ENCODE results near the gene FRK.

FRK gene

GRCh38 chr6:116060572-116061283, at the start of gene FRK:
TSS of gene FRK (minus strand) at chr6:116060891. CDS start at chr6:116060311, 580 bp downstream.
- Histone ChIP-seq H3K9ac (ENCODE audit: low read length) (peak within 1 kb of the TSS; percentile 88), H3K9me3 (ENCODE audit: control insufficient read depth, low read length) (no peaks in the 10 kb centered on the region), H3K4me1 (ENCODE audit: control insufficient read depth, insufficient read depth, low read length) (peaks cover 6% of the 10 kb centered on the region), H3K27me3 (ENCODE audit: control insufficient read depth, insufficient read depth, low read length) (no peaks in the 10 kb centered on the region), H3K4me3 (ENCODE audit: low read length) (peak within 1 kb of the TSS; percentile 48), H3K36me3 (ENCODE audit: control insufficient read depth, insufficient read depth, low read length) (no peaks in the 10 kb centered on the region)

- Histone ChIP-seq H3K4me1 (ENCODE audit: control insufficient read depth, insufficient read depth, low read length) (peaks cover 13% of the 10 kb centered on the region), H3K27me3 (ENCODE audit: control insufficient read depth, insufficient read depth, low read length) (no peaks in the 10 kb centered on the region), H3K36me3 (ENCODE audit: control insufficient read depth, insufficient read depth, low read length) (peaks cover 3% of the 10 kb centered on the region), H3K4me3 (ENCODE audit: low read length) (no peak overlapping the region), H3K9me3 (ENCODE audit: control insufficient read depth, low read length) (no peaks in the 10 kb centered on the region), H3K9ac (ENCODE audit: low read length) (no peak overlapping the region)
Observed at GRCh38 chr6:116108836-116109235, 48.1 kb upstream of the FRK start.

- H3K4me1 ChIP-seq (ENCODE audit: control insufficient read depth, insufficient read depth, low read length) = peaks cover 29% of the 10 kb centered on the region
- H3K9ac ChIP-seq (ENCODE audit: low read length) = no peak overlapping the region
- no peaks in the 10 kb centered on the region for H3K27me3 ChIP-seq (ENCODE audit: control insufficient read depth, insufficient read depth, low read length)
- no peaks in the 10 kb centered on the region for H3K36me3 ChIP-seq (ENCODE audit: control insufficient read depth, insufficient read depth, low read length)
- H3K4me3 ChIP-seq (ENCODE audit: low read length) = no peak overlapping the region
- no peaks in the 10 kb centered on the region for H3K9me3 ChIP-seq (ENCODE audit: control insufficient read depth, low read length)
Observed at GRCh38 chr6:116106146-116106545, 45.5 kb upstream of the FRK start.

- no peak overlapping the region for H3K4me3 ChIP-seq (ENCODE audit: low read length)
- H3K4me1 ChIP-seq (ENCODE audit: control insufficient read depth, insufficient read depth, low read length) = peaks cover 29% of the 10 kb centered on the region
- H3K9ac ChIP-seq (ENCODE audit: low read length) = no peak overlapping the region
Observed at GRCh38 chr6:116105247-116105646, 44.6 kb upstream of the FRK start.

GRCh38 chr6:116104636-116105035, 43.9 kb upstream of the FRK start:
- no peak overlapping the region for H3K9ac ChIP-seq (ENCODE audit: low read length)
- peaks cover 29% of the 10 kb centered on the region for H3K4me1 ChIP-seq (ENCODE audit: control insufficient read depth, insufficient read depth, low read length)
- H3K27me3 ChIP-seq (ENCODE audit: control insufficient read depth, insufficient read depth, low read length) = no peaks in the 10 kb centered on the region

More at GRCh38 chr6:116105247-116105646, 44.6 kb upstream of the FRK start:
- no peaks in the 10 kb centered on the region for H3K27me3 ChIP-seq (ENCODE audit: control insufficient read depth, insufficient read depth, low read length)
- no peaks in the 10 kb centered on the region for H3K9me3 ChIP-seq (ENCODE audit: control insufficient read depth, low read length)
- no peaks in the 10 kb centered on the region for H3K36me3 ChIP-seq (ENCODE audit: control insufficient read depth, insufficient read depth, low read length)

GRCh38 chr6:116102873-116103272, 42.2 kb upstream of the FRK start:
- Histone ChIP-seq H3K4me1 (ENCODE audit: control insufficient read depth, insufficient read depth, low read length) (peaks cover 43% of the 10 kb centered on the region), H3K9ac (ENCODE audit: low read length) (no peak overlapping the region), H3K9me3 (ENCODE audit: control insufficient read depth, low read length) (no peaks in the 10 kb centered on the region), H3K27me3 (ENCODE audit: control insufficient read depth, insufficient read depth, low read length) (no peaks in the 10 kb centered on the region), H3K4me3 (ENCODE audit: low read length) (no peak overlapping the region), H3K36me3 (ENCODE audit: control insufficient read depth, insufficient read depth, low read length) (no peaks in the 10 kb centered on the region)

More at GRCh38 chr6:116104636-116105035, 43.9 kb upstream of the FRK start:
- H3K9me3 ChIP-seq (ENCODE audit: control insufficient read depth, low read length) = no peaks in the 10 kb centered on the region
- no peaks in the 10 kb centered on the region for H3K36me3 ChIP-seq (ENCODE audit: control insufficient read depth, insufficient read depth, low read length)
- no peak overlapping the region for H3K4me3 ChIP-seq (ENCODE audit: low read length)

- H3K9me3 ChIP-seq (ENCODE audit: control insufficient read depth, low read length) = no peaks in the 10 kb centered on the region
- peak overlapping the region; percentile 68 for H3K4me3 ChIP-seq (ENCODE audit: low read length)
- H3K4me1 ChIP-seq (ENCODE audit: control insufficient read depth, insufficient read depth, low read length) = peaks cover 42% of the 10 kb centered on the region
- H3K27me3 ChIP-seq (ENCODE audit: control insufficient read depth, insufficient read depth, low read length) = no peaks in the 10 kb centered on the region
- H3K9ac ChIP-seq (ENCODE audit: low read length) = peak overlapping the region; percentile 90
- no peaks in the 10 kb centered on the region for H3K36me3 ChIP-seq (ENCODE audit: control insufficient read depth, insufficient read depth, low read length)
Observed at GRCh38 chr6:116101790-116102189, 41.1 kb upstream of the FRK start.

GRCh38 chr6:116101302-116101718, 40.6 kb upstream of the FRK start:
- peaks cover 39% of the 10 kb centered on the region for H3K4me1 ChIP-seq (ENCODE audit: control insufficient read depth, insufficient read depth, low read length)
- no peaks in the 10 kb centered on the region for H3K27me3 ChIP-seq (ENCODE audit: control insufficient read depth, insufficient read depth, low read length)

GRCh38 chr6:116100419-116101301, 40.0 kb upstream of the FRK start, which contains the start of gene NT5DC1:
TSS of gene NT5DC1 (plus strand) at chr6:116100853. CDS start at chr6:116100931, 78 bp downstream.
- H3K9me3 ChIP-seq (ENCODE audit: control insufficient read depth, low read length) = no peaks in the 10 kb centered on the region
- H3K4me1 ChIP-seq (ENCODE audit: control insufficient read depth, insufficient read depth, low read length) = peaks cover 39% of the 10 kb centered on the region
- H3K36me3 ChIP-seq (ENCODE audit: control insufficient read depth, insufficient read depth, low read length) = no peaks in the 10 kb centered on the region
- peak within 1 kb of the TSS; percentile 90 for H3K9ac ChIP-seq (ENCODE audit: low read length)
- H3K27me3 ChIP-seq (ENCODE audit: control insufficient read depth, insufficient read depth, low read length) = no peaks in the 10 kb centered on the region
- H3K4me3 ChIP-seq (ENCODE audit: low read length) = peak within 1 kb of the TSS; percentile 83

More at GRCh38 chr6:116101302-116101718, 40.6 kb upstream of the FRK start:
- peak overlapping the region; percentile 90 for H3K9ac ChIP-seq (ENCODE audit: low read length)
- H3K36me3 ChIP-seq (ENCODE audit: control insufficient read depth, insufficient read depth, low read length) = no peaks in the 10 kb centered on the region
- H3K9me3 ChIP-seq (ENCODE audit: control insufficient read depth, low read length) = no peaks in the 10 kb centered on the region
- H3K4me3 ChIP-seq (ENCODE audit: low read length) = peak overlapping the region; percentile 68

- no peaks in the 10 kb centered on the region for H3K36me3 ChIP-seq (ENCODE audit: control insufficient read depth, insufficient read depth, low read length)
- no peak overlapping the region for H3K9ac ChIP-seq (ENCODE audit: low read length)
- H3K4me3 ChIP-seq (ENCODE audit: low read length) = no peak overlapping the region
- no peaks in the 10 kb centered on the region for H3K9me3 ChIP-seq (ENCODE audit: control insufficient read depth, low read length)
- no peaks in the 10 kb centered on the region for H3K27me3 ChIP-seq (ENCODE audit: control insufficient read depth, insufficient read depth, low read length)
- H3K4me1 ChIP-seq (ENCODE audit: control insufficient read depth, insufficient read depth, low read length) = peaks cover 36% of the 10 kb centered on the region
Observed at GRCh38 chr6:116099036-116099435, 38.3 kb upstream of the FRK start.

DNA sequence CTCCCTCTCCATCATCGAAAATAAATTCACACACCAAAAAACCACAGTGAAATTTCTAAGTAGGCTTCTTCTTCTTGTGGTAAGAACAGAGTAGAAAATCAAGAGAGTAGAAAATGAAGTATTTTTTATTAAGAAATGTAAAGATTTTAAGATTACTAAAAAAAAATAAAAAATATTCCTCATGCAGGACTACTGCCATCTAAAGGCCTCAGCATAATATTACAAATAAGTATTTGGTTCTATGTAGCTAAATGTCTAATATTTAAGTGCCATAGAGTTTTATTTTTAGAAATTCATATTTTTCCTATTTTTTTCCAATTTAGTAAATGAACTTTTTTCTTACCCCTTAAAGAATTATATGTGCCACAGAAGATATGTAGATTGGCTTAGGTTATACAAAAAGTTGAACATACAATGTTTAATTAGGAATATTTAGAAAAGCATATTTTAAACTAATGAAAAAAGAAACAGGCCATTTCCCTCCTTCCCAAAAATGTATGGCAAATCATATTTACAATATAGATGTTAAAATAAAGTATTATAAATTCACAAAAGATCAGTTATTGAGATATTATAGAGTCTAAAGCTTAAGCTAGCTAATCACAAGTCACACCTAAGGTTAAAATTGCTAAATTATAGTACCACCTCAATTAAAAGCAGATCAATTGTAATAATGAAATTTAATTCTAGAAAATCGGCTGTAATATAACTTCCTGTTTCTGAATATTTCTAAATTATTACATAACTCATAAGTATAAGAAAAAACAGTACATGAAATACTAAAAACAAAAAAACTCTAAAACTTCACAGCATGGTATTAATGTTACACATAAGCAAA, 36.5 kb upstream of the FRK start:
- H3K36me3 ChIP-seq (ENCODE audit: control insufficient read depth, insufficient read depth, low read length) = no peaks in the 10 kb centered on the region
- H3K4me1 ChIP-seq (ENCODE audit: control insufficient read depth, insufficient read depth, low read length) = peaks cover 29% of the 10 kb centered on the region
- H3K27me3 ChIP-seq (ENCODE audit: control insufficient read depth, insufficient read depth, low read length) = no peaks in the 10 kb centered on the region
- H3K9me3 ChIP-seq (ENCODE audit: control insufficient read depth, low read length) = no peaks in the 10 kb centered on the region
- H3K4me3 ChIP-seq (ENCODE audit: low read length) = no peak overlapping the region
- no peak overlapping the region for H3K9ac ChIP-seq (ENCODE audit: low read length)

Measured in mucosa of stomach (tissue), 1 donor.